Measurements from ENCODE around the gene RNASEL. TPM values are rescaled to one million over a fixed set of nuclear protein-coding genes. Genes with fewer than 3 reads are reported as not detected.

RNASEL gene
- total and polyA plus RNA-seq, 9 of the 15 experiments (the other 6 are each of a cell fraction or from before 2014, with no cell fraction given) = 4.3 to 11.1 (median 7.2) TPM

GRCh38 chr1:182588500-182589396 is at the start of gene RNASEL (continued):
- TF ChIP-seq RREB1 (CRISPR knock-in tag; IDR thresholded peaks at IDR 0.05) (peak; percentile 65; the same call in 1 of the 2 replicates), FOXA3 (CRISPR knock-in tag; conservative IDR thresholded peaks at IDR 0.05 in 1 of 2, IDR thresholded peaks at IDR 0.05 in 1 of 2) (no peak), POLR3G (IDR thresholded peaks at IDR 0.05; ENCODE audit: extremely low read depth, insufficient read length, insufficient replicate concordance) (no peak), CREBBP (IDR thresholded peaks at IDR 0.05; ENCODE audit: low read depth, low read length) (no peak), SAP30 (IDR thresholded peaks at IDR 0.05; ENCODE audit: borderline replicate concordance, insufficient read depth, low read depth, low read length, poor library complexity, severe bottlenecking) (peak; percentile 29), ZBTB1 (CRISPR knock-in tag; IDR thresholded peaks at IDR 0.05; ENCODE audit: borderline replicate concordance, low read depth) (no peak), POLR2A (conservative IDR thresholded peaks at IDR 0.05) (peak; percentile 90), E4F1 (CRISPR knock-in tag; IDR thresholded peaks at IDR 0.05; ENCODE audit: borderline replicate concordance) (no peak), ZNF764 (CRISPR knock-in tag; IDR thresholded peaks at IDR 0.05; ENCODE audit: low read depth) (no peak), ATF3 (IDR thresholded peaks at IDR 0.05) (peak; percentile 58), ATF3 (CRISPR knock-in tag; conservative IDR thresholded peaks at IDR 0.05) (peak; percentile 69; the same call in 1 of the 2 replicates), PHTF2 (CRISPR knock-in tag; IDR thresholded peaks at IDR 0.05) (no peak), THAP12 (CRISPR knock-in tag; IDR thresholded peaks at IDR 0.05) (no peak)

Data from K562 (cell line).